B cell (primary cell): Measurements from ENCODE around the gene MAP4K4. TPM values are rescaled to one million over a fixed set of nuclear protein-coding genes. Genes with fewer than 3 reads are reported as not detected.

Experiments used
- ATAC-seq: fragments of 200-7000 bp; cut with Tn5 transposase; one replicate; pipeline ENCODE4 v1.10.0; 2021; ENCODE audit warnings: low read depth, mild to moderate bottlenecking, moderate number of reproducible peaks, moderate library complexity
- CTCF ChIA-PET: fragments of 350-600 bp; sonication (Branson Sonifier 250); formaldehyde crosslinking; loops from one replicate; lab custom pipeline; 2021; ENCODE audit warnings: antibody characterized with exemption, inconsistent platforms; lab: Charles Lee
- POLR2A ChIA-PET: fragments of 350-600 bp; sonication (Branson Sonifier 250); formaldehyde crosslinking; loops from one replicate; lab custom pipeline; 2021; ENCODE audit warnings: antibody characterized with exemption; lab: Charles Lee
- DNase-seq: peaks from one replicate; pipeline ENCODE4 v3.0.0; 2013
- H2AFZ ChIP-seq: 2 replicates; pipeline ENCODE4 v1.6.1; 2012; ENCODE audit warnings: mild to moderate bottlenecking, low read depth, low read length; ENCODE audit not compliant: insufficient read depth, poor library complexity, severe bottlenecking
- H3K27ac ChIP-seq, 2 donors: 1 replicate in 1 of 2; 2 replicates in 1 of 2; pipeline ENCODE4 v1.5.1; 2012 to 2013; ENCODE audit warnings: low read length in 2 of 2, mild to moderate bottlenecking in 2 of 2, moderate library complexity in 1 of 2
- H3K27me3 ChIP-seq, 4 experiments: fragments of 200-600 bp in 1 of 4; sonication (generic) in 1 of 4; replicated peaks in 1 of 4; 1 replicate in 2 of 4; 2 replicates in 2 of 4; pipeline versions ENCODE4 v1.6.1 to v1.7.0; 2013 to 2016; ENCODE audit warnings: low read length in 3 of 4, mild to moderate bottlenecking in 2 of 4, mixed read lengths in 1 of 4, moderate library complexity in 1 of 4; ENCODE audit not compliant: insufficient read depth in 4 of 4, control insufficient read depth in 3 of 4; ENCODE audit errors: control extremely low read depth in 1 of 4
- H3K36me3 ChIP-seq, 2 experiments: replicated peaks in 1 of 2; 1 replicate in 1 of 2; 2 replicates in 1 of 2; pipeline versions ENCODE4 v1.6.1 to v1.7.1; 2013; ENCODE audit warnings: low read length in 1 of 2; ENCODE audit not compliant: insufficient read depth in 2 of 2, control insufficient read depth in 1 of 2; ENCODE audit errors: control extremely low read depth in 1 of 2, extremely low read depth in 1 of 2
- H3K4me1 ChIP-seq, 2 donors: fragments of 200-600 bp in 1 of 2; sonication (generic) in 1 of 2; 1 replicate in 1 of 2; 2 replicates in 1 of 2; pipeline versions ENCODE4 v1.5.1 to v1.6.1; 2013 to 2017; ENCODE audit warnings: low read length in 2 of 2; ENCODE audit not compliant: control insufficient read depth in 2 of 2, insufficient read depth in 2 of 2
- H3K4me2 ChIP-seq: replicated peaks from 2 replicates; pipeline ENCODE3; 2012; ENCODE audit warnings: mild to moderate bottlenecking, low read depth, low read length; ENCODE audit not compliant: poor library complexity, severe bottlenecking
- H3K4me3 ChIP-seq, 5 experiments: fragments of 200-600 bp in 1 of 5; sonication (generic) in 1 of 5; 1 replicate in 3 of 5; 2 replicates in 2 of 5; pipeline versions ENCODE4 v1.5.1 to v1.7.0; 2011 to 2016; ENCODE audit warnings: low read length in 4 of 5, mild to moderate bottlenecking in 4 of 5, low read depth in 2 of 5, control low read depth in 1 of 5, moderate library complexity in 1 of 5; ENCODE audit not compliant: insufficient read depth in 1 of 5; ENCODE audit errors: control extremely low read depth in 1 of 5, extremely low read depth in 1 of 5
- H3K79me2 ChIP-seq: fragments of 200-600 bp; sonication (generic); one replicate; pipeline ENCODE4 v1.6.0; 2016; ENCODE audit warnings: low read length; ENCODE audit not compliant: control insufficient read depth, insufficient read depth
- H3K9ac ChIP-seq: fragments of 200-600 bp; sonication (generic); 2 replicates; pipeline ENCODE4 v1.6.1; 2017; ENCODE audit warnings: mild to moderate bottlenecking, low read length, moderate library complexity
- H3K9me3 ChIP-seq, 3 donors: one replicate each; pipeline versions ENCODE4 v1.6.1 to v1.7.1; 2013; ENCODE audit warnings: low read length in 2 of 3; ENCODE audit not compliant: control insufficient read depth in 2 of 3, insufficient read depth in 1 of 3; ENCODE audit errors: control extremely low read depth in 1 of 3
- H4K20me1 ChIP-seq: 2 replicates; pipeline ENCODE4 v1.6.0; 2012; ENCODE audit warnings: mild to moderate bottlenecking, low read length; ENCODE audit not compliant: insufficient read depth, control insufficient read depth, poor library complexity, severe bottlenecking
- H3K27ac Mint-ChIP-seq: one replicate; pipeline ENCODE4 v1.8.0; 2021; ENCODE audit warnings: mixed read lengths
- H3K27me3 Mint-ChIP-seq: one replicate; pipeline ENCODE4 v1.8.0; 2021; ENCODE audit warnings: mixed read lengths
- H3K4me1 Mint-ChIP-seq: one replicate; pipeline ENCODE4 v1.8.0; 2021; ENCODE audit warnings: mixed read lengths
- H3K4me3 Mint-ChIP-seq: one replicate; pipeline ENCODE4 v1.8.0; 2021; ENCODE audit warnings: mixed read lengths
- H3K9me3 Mint-ChIP-seq: one replicate; pipeline ENCODE4 v1.8.0; 2022; ENCODE audit warnings: mixed read lengths; ENCODE audit not compliant: insufficient read depth
- EZH2 ChIP-seq: IDR thresholded peaks from 2 replicates; pipeline ENCODE4 v1.6.1; 2012; ENCODE audit warnings: borderline replicate concordance, low read depth, mild to moderate bottlenecking, moderate library complexity, low read length; ENCODE audit not compliant: insufficient read depth, poor library complexity, severe bottlenecking
- WGBS: methylation state at CpG from one replicate; pipeline ENCODE4 v1.1.5; 2013; ENCODE audit warnings: missing lambda C conversion rate; ENCODE audit not compliant: insufficient coverage; 5-methylcytosine and 5-hydroxymethylcytosine counted together
- intact Hi-C: fragments of 100-400 bp; cut with micrococcal nuclease; formaldehyde crosslinking; loops from one replicate; pipeline ENCODE4 v1.10.0; 2022
- polyA plus RNA-seq: library from polyadenylated mRNA; depleted of rRNA; stranded (reverse); fragments of >200 nt; gene quantifications from 2 replicates; pipeline ENCODE4 v1.2.3, GENCODE V29; 2012
- total RNA-seq, 2 donors: library from RNA; stranded (reverse); fragments of 120-200 nt in 1 of 2; gene quantifications; 1 replicate in 1 of 2; 2 replicates in 1 of 2; pipeline versions ENCODE4 v1.2.3 to v1.2.4, GENCODE V29; 2013 to 2022
- TF ChIP-seq, protein P1 (sequence below): fragments of 200-600 bp; IDR thresholded peaks from one replicate; pipeline ENCODE4 v1.8.0; 2022; ENCODE audit warnings: antibody characterized with exemption, mild to moderate bottlenecking

The MAP4K4 gene
- total and polyA plus RNA-seq, 2 donors (not counting 1 experiment from before 2014, with no cell fraction given): 54.8 to 280 TPM

GRCh38 chr2:101690547-101691152 lies 6.9 kb upstream of the MAP4K4 start:
- no peak overlapping the region for H3K27ac Mint-ChIP-seq
- H3K4me1 Mint-ChIP-seq: peaks cover 9% of the 10 kb centered on the region
- no peak overlapping the region for H3K4me2 ChIP-seq
- ChIA-PET CTCF (interaction anchor here (1.2 kb wide), 1 partner anchor 209 kb away, joined by 3 read pairs; no protein-coding TSS in a partner anchor), POLR2A (no interaction called here)
- H3K79me2 ChIP-seq: no peaks in the 10 kb centered on the region
- H3K9me3 Mint-ChIP-seq: no peaks in the 10 kb centered on the region
- H3K4me3 Mint-ChIP-seq: no peak overlapping the region
- WGBS: no CpG with 5 or more reads among the region's 2 CpGs
- no peaks in the 10 kb centered on the region for H3K27me3 Mint-ChIP-seq
- ATAC-seq (no peak), DNase-seq (no peak)
- H3K27ac ChIP-seq: no peak overlapping the region
- H3K4me1 ChIP-seq: no peaks in the 10 kb centered on the region
- no peaks in the 10 kb centered on the region for H3K27me3 ChIP-seq
- no peaks in the 10 kb centered on the region for H3K36me3 ChIP-seq
- no peaks in the 10 kb centered on the region for H4K20me1 ChIP-seq
- no peak overlapping the region for H2AFZ ChIP-seq
- H3K9me3 ChIP-seq: no peaks in the 10 kb centered on the region
- no peak overlapping the region for H3K9ac ChIP-seq
- H3K4me3 ChIP-seq: no peak overlapping the region
- intact Hi-C loops: no loop called here
- no peak for TF ChIP-seq EZH2
- TF ChIP-seq, protein P1, sequence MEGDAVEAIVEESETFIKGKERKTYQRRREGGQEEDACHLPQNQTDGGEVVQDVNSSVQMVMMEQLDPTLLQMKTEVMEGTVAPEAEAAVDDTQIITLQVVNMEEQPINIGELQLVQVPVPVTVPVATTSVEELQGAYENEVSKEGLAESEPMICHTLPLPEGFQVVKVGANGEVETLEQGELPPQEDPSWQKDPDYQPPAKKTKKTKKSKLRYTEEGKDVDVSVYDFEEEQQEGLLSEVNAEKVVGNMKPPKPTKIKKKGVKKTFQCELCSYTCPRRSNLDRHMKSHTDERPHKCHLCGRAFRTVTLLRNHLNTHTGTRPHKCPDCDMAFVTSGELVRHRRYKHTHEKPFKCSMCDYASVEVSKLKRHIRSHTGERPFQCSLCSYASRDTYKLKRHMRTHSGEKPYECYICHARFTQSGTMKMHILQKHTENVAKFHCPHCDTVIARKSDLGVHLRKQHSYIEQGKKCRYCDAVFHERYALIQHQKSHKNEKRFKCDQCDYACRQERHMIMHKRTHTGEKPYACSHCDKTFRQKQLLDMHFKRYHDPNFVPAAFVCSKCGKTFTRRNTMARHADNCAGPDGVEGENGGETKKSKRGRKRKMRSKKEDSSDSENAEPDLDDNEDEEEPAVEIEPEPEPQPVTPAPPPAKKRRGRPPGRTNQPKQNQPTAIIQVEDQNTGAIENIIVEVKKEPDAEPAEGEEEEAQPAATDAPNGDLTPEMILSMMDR: no peak

GRCh38 chr2:101692041-101692440 lies 5.5 kb upstream of the MAP4K4 start:
- intact Hi-C loops: no loop called here
- DNase-seq (no peak), ATAC-seq (no peak)
- POLR2A ChIA-PET: no interaction called here
- H3K4me2 ChIP-seq: no peak overlapping the region
- no peaks in the 10 kb centered on the region for H3K36me3 ChIP-seq
- 13% methylated on average over 1 of the region's 3 CpGs for WGBS
- TF ChIP-seq, protein P1: no peak
- no peak for TF ChIP-seq EZH2
- H3K27ac ChIP-seq: no peak overlapping the region
- H3K79me2 ChIP-seq: no peaks in the 10 kb centered on the region
- Mint-ChIP-seq H3K4me1 (peaks cover 16% of the 10 kb centered on the region), H3K27me3 (no peaks in the 10 kb centered on the region), H3K4me3 (no peak overlapping the region), H3K27ac (no peak overlapping the region), H3K9me3 (no peaks in the 10 kb centered on the region)
- H3K27me3 ChIP-seq: no peaks in the 10 kb centered on the region
- H4K20me1 ChIP-seq: no peaks in the 10 kb centered on the region
- CTCF ChIA-PET: interaction anchor here (0.6 to 0.9 kb wide), 2 partner anchors 9 to 171 kb away, joined by 3 read pairs; no protein-coding TSS in a partner anchor
- H3K4me3 ChIP-seq: no peak overlapping the region
- H3K9ac ChIP-seq: no peak overlapping the region
- no peaks in the 10 kb centered on the region for H3K9me3 ChIP-seq
- peaks cover 4 to 7% of the 10 kb centered on the region in 2 donors for H3K4me1 ChIP-seq
- H2AFZ ChIP-seq: no peak overlapping the region
